Aorta (tissue), 5 donors: ENCODE results near the gene SBK1. TPM values are rescaled to one million over a fixed set of nuclear protein-coding genes. Genes with fewer than 3 reads are reported as not detected.

Experiments
- ATAC-seq: fragments of 200-7000 bp; cut with Tn5 transposase; one replicate; pipeline ENCODE4 v1.9.1; 2022; ENCODE audit warnings: moderate library complexity; ENCODE audit not compliant: low FRiP score
- DNase-seq, 2 donors: peaks; one replicate each; pipeline ENCODE4 v3.0.0-alpha.2; 2020
- H3K27ac ChIP-seq, 2 donors: one replicate each; pipeline ENCODE4 v1.5.1; 2013; ENCODE audit warnings: low read length in 2 of 2, mild to moderate bottlenecking in 2 of 2, moderate library complexity in 2 of 2, control low read depth in 1 of 2, inconsistent platforms in 1 of 2, low read depth in 1 of 2
- H3K27me3 ChIP-seq, 2 donors: one replicate each; pipeline ENCODE4 v1.6.1; 2013; ENCODE audit warnings: control low read depth in 1 of 2, low read length in 1 of 2, mild to moderate bottlenecking in 1 of 2, moderate library complexity in 1 of 2; ENCODE audit not compliant: insufficient read depth in 2 of 2, control insufficient read depth in 1 of 2
- H3K36me3 ChIP-seq, 2 donors: one replicate each; pipeline ENCODE4 v1.6.1; 2013; ENCODE audit warnings: control low read depth in 1 of 2, low read length in 1 of 2, mild to moderate bottlenecking in 1 of 2; ENCODE audit not compliant: insufficient read depth in 2 of 2, control insufficient read depth in 1 of 2
- H3K4me1 ChIP-seq, 2 donors: one replicate each; pipeline ENCODE4 v1.6.1; 2013; ENCODE audit warnings: low read length in 2 of 2, control low read depth in 1 of 2, mild to moderate bottlenecking in 1 of 2, moderate library complexity in 1 of 2; ENCODE audit not compliant: insufficient read depth in 2 of 2, control insufficient read depth in 1 of 2
- H3K4me3 ChIP-seq, 2 donors: one replicate each; pipeline ENCODE4 v1.5.1; 2013; ENCODE audit warnings: low read length in 2 of 2, control low read depth in 1 of 2, mild to moderate bottlenecking in 1 of 2
- H3K9me3 ChIP-seq: one replicate; pipeline ENCODE4 v1.6.1; 2013; ENCODE audit warnings: mild to moderate bottlenecking, low read length; ENCODE audit not compliant: control insufficient read depth
- WGBS, 2 donors: extraction: QIAGEN DNeasy Blood & Tissue Kit; methylation state at CpG; one replicate each; pipeline ENCODE4 v1.1.7; 2013; 5-methylcytosine and 5-hydroxymethylcytosine counted together
- intact Hi-C, 2 donors: fragments of 100-400 bp; cut with DNase I; formaldehyde crosslinking; loops; one replicate each; pipeline versions ENCODE4 v1.14.2 to v1.15.0; 2022
- polyA plus RNA-seq, 2 donors: library from polyadenylated mRNA; stranded (reverse); fragments of 200-250 nt; gene quantifications; one replicate each; pipeline ENCODE4 v1.2.3, GENCODE V29; 2013
- total RNA-seq, 2 donors: library from RNA; stranded (reverse); fragmentation: NEBNext Ultra II Directional; extraction: Animal tissue kit (Norgen Biotek cat#: 25700); gene quantifications; one replicate each; pipeline ENCODE4 v1.2.1, GENCODE V29; 2021
- donor health status: healthy with polysubstance abuse.
- donor health status: Bipolar disorder and iron deficiency.
- donor health status: DM: no; HTN: no; CAD: no.
- donor health status: DM: no; HTN: no; CAD: no.
- donor health status: DM: yes; HTN: yes; CAD: no.

SBK1 gene
- total and polyA plus RNA-seq, 4 donors, result 0.03 to 0.33 (median 0.16) TPM; not detected in 1

GRCh38 chr16:28297308-28297707 lies 5.0 kb downstream of the SBK1 start:
- ATAC-seq (no peak), DNase-seq (no peak)
- Histone ChIP-seq H3K36me3 (no peaks in the 10 kb centered on the region), H3K4me3 (no peak overlapping the region), H3K4me1 (no peaks in the 10 kb centered on the region), H3K9me3 (no peaks in the 10 kb centered on the region), H3K27ac (no peak overlapping the region), H3K27me3 (no peaks in the 10 kb centered on the region)
- WGBS, 2 donors, result 61 to 67% methylated on average over 2 of the region's 2 CpGs
- intact Hi-C loops, result no loop called here

- Histone ChIP-seq H3K27ac (no peak overlapping the region), H3K4me3 (no peak overlapping the region), H3K36me3 (no peaks in the 10 kb centered on the region), H3K9me3 (no peaks in the 10 kb centered on the region), H3K4me1 (no peaks in the 10 kb centered on the region), H3K27me3 (no peaks in the 10 kb centered on the region)
- no peak for DNase-seq
- no peak for ATAC-seq
- WGBS, 2 donors, result 68 to 70% methylated on average over 10 to 11 of the region's 11 CpGs
- intact Hi-C loops, result no loop called here
Measured at GRCh38 chr16:28297784-28298510, 5.6 kb downstream of the SBK1 start.

GRCh38 chr16:28298511-28298878 lies 6.2 kb downstream of the SBK1 start:
- Histone ChIP-seq H3K27me3 (no peaks in the 10 kb centered on the region), H3K4me3 (no peak overlapping the region), H3K4me1 (no peaks in the 10 kb centered on the region), H3K36me3 (no peaks in the 10 kb centered on the region), H3K27ac (no peak overlapping the region), H3K9me3 (no peaks in the 10 kb centered on the region)
- intact Hi-C loops, result no loop called here
- ATAC-seq (no peak), DNase-seq (no peak)
- WGBS, 2 donors, result 64 to 71% methylated on average over 4 of the region's 4 CpGs

DNA sequence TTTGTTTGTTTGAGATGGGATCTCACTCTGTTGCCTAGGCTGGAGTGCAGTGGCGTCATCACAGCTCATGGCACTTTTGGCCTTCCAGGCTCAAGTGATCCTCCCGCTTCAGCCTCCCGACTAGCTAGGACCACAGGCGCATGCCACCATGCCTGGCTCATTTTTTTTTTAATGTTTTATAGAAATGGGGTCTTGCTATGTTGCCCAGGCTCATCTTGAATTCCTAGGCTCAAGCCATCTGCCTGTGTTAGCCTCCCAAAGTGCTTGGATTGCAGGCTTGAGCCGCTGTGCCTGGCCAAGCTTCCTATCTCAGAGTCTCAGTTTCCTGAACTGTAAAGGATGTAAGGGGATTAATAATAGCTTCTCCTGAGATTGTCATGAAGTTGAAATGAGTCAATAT lies 8.0 kb downstream of the SBK1 start:
- no peaks in the 10 kb centered on the region for H3K4me1 ChIP-seq
- H3K27ac ChIP-seq, result no peak overlapping the region
- intact Hi-C loops, result no loop called here
- H3K4me3 ChIP-seq, result no peak overlapping the region
- no peaks in the 10 kb centered on the region for H3K36me3 ChIP-seq
- DNase-seq, result no peak
- 96 to 97% methylated on average over 5 of the region's 5 CpGs for WGBS, 2 donors
- H3K9me3 ChIP-seq, result no peaks in the 10 kb centered on the region
- no peaks in the 10 kb centered on the region for H3K27me3 ChIP-seq
- ATAC-seq, result no peak

- no peak for ATAC-seq
Measured at GRCh38 chr16:28301154-28301553, 8.8 kb downstream of the SBK1 start.

DNA sequence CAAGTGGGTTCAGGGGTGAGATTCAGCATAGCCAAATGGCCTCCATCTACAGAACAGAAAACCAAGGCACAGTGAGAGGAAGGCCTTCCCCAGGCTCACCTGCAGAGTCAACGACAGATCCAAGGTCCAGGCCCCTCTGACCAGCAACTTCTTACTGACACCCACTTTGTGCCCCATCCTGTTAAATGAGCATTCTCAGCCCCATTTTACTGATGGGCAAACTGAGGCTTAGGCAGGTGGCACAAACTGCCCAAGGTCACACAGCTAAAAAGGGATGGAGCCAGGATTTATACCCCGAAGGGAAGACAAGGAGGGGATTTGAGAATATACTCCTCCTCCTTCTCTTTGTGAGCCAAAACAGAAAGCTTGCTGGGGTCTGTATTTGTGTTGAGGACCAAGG lies 9.3 kb downstream of the SBK1 start:
- intact Hi-C loops, result no loop called here
- ATAC-seq (no peak), DNase-seq (no peak)
- Histone ChIP-seq H3K4me1 (no peaks in the 10 kb centered on the region), H3K27ac (no peak overlapping the region), H3K9me3 (no peaks in the 10 kb centered on the region), H3K27me3 (no peaks in the 10 kb centered on the region), H3K4me3 (no peak overlapping the region), H3K36me3 (no peaks in the 10 kb centered on the region)
- 90 to 91% methylated on average over 2 of the region's 2 CpGs for WGBS, 2 donors

More at GRCh38 chr16:28301154-28301553, 8.8 kb downstream of the SBK1 start:
- intact Hi-C loops, result no loop called here
- DNase-seq, result no peak
- Histone ChIP-seq H3K4me3 (no peak overlapping the region), H3K27ac (no peak overlapping the region), H3K36me3 (no peaks in the 10 kb centered on the region), H3K4me1 (no peaks in the 10 kb centered on the region), H3K27me3 (no peaks in the 10 kb centered on the region), H3K9me3 (no peaks in the 10 kb centered on the region)
- 19 to 28% methylated on average over 6 of the region's 6 CpGs for WGBS, 2 donors

GRCh38 chr16:28303132-28303531 lies 10.8 kb downstream of the SBK1 start:
- intact Hi-C loops, result no loop called here
- Histone ChIP-seq H3K27ac (no peak overlapping the region), H3K27me3 (no peaks in the 10 kb centered on the region), H3K4me1 (no peaks in the 10 kb centered on the region), H3K9me3 (no peaks in the 10 kb centered on the region), H3K4me3 (no peak overlapping the region), H3K36me3 (no peaks in the 10 kb centered on the region)
- no peak for ATAC-seq
- DNase-seq, result no peak

- DNase-seq (no peak), ATAC-seq (no peak)
- H3K27ac ChIP-seq, result no peak overlapping the region
- H3K27me3 ChIP-seq, result no peaks in the 10 kb centered on the region
- H3K36me3 ChIP-seq, result no peaks in the 10 kb centered on the region
- H3K9me3 ChIP-seq, result no peaks in the 10 kb centered on the region
- intact Hi-C loops, result no loop called here
- H3K4me1 ChIP-seq, result no peaks in the 10 kb centered on the region
- H3K4me3 ChIP-seq, result no peak overlapping the region
- 34 to 43% methylated on average over 8 of the region's 8 CpGs for WGBS, 2 donors
Measured at GRCh38 chr16:28304214-28304613, 11.9 kb downstream of the SBK1 start.

GRCh38 chr16:28307936-28308335 lies 15.6 kb downstream of the SBK1 start:
- intact Hi-C loops, result no loop called here
- DNase-seq (no peak), ATAC-seq (no peak)
- no peaks in the 10 kb centered on the region for H3K4me1 ChIP-seq
- H3K4me3 ChIP-seq, result no peak overlapping the region
- H3K27ac ChIP-seq, result no peak overlapping the region
- no peaks in the 10 kb centered on the region for H3K27me3 ChIP-seq
- H3K9me3 ChIP-seq, result no peaks in the 10 kb centered on the region
- H3K36me3 ChIP-seq, result no peaks in the 10 kb centered on the region
- WGBS, 2 donors, result 82 to 91% methylated on average over 5 of the region's 5 CpGs
